Measurements from ENCODE around the gene AMMECR1. TPM values are rescaled to one million over a fixed set of nuclear protein-coding genes. Genes with fewer than 3 reads are reported as not detected.

The AMMECR1 gene
- total RNA-seq, 2 experiments from 2014 or later: 7.6 to 8.4 TPM

DNA sequence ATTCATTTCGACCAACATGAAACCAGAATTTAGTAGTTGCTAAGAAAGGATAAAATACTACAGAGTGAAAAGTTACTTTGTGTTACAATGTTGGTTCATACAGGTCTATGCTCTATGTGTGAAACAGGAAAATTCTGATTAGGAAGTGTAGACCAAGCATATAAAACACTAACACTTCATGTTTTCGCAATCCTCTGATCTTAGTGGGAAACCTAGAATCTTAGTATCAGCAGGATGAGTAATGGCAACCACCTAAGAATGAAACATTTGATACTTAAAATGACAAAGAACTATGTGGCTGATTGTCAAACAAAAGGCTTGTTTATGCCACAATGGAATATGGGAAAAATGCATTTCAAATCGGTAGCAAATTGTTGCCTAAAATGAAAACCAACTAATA, 116.1 kb downstream of the AMMECR1 start:
- Mint-ChIP-seq H3K9me3 (no peaks in the 10 kb centered on the region), H3K36me3 (ENCODE audit: low read depth) (peaks cover 6% of the 10 kb centered on the region), H3K4me1 (ENCODE audit: low read depth) (peaks cover 11% of the 10 kb centered on the region), H3K27ac (no peak overlapping the region), H3K27me3 (no peaks in the 10 kb centered on the region), H3K4me3 (no peak overlapping the region)
- ChIA-PET CTCF (no interaction called here), POLR2A (no interaction called here)
- ATAC-seq (no peak), DNase-seq (no peak)
- TF ChIP-seq, protein P1, sequence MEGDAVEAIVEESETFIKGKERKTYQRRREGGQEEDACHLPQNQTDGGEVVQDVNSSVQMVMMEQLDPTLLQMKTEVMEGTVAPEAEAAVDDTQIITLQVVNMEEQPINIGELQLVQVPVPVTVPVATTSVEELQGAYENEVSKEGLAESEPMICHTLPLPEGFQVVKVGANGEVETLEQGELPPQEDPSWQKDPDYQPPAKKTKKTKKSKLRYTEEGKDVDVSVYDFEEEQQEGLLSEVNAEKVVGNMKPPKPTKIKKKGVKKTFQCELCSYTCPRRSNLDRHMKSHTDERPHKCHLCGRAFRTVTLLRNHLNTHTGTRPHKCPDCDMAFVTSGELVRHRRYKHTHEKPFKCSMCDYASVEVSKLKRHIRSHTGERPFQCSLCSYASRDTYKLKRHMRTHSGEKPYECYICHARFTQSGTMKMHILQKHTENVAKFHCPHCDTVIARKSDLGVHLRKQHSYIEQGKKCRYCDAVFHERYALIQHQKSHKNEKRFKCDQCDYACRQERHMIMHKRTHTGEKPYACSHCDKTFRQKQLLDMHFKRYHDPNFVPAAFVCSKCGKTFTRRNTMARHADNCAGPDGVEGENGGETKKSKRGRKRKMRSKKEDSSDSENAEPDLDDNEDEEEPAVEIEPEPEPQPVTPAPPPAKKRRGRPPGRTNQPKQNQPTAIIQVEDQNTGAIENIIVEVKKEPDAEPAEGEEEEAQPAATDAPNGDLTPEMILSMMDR (IDR thresholded peaks at IDR 0.05): no peak
- intact Hi-C loops (cut with micrococcal nuclease): no loop called here

DNA sequence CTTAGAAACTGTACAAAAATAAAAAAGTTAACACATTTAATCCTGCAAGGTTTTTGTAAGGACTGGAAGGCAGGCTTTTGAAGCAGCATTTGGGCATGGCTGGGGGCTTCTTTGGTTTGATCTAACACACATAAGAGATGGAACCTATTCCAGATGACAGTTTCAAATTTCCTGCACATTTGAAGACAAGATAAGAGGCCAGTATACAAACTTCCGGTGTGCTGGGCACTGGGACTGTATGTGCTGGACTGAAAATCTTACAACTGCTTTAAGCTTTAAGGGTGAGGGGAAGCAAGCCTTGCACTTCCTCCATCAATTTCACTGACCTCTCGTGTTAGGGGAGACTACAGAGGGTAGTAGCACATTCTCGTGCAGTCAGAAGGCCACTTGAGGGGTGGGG, 122.9 kb downstream of the AMMECR1 start:
- no peaks in the 10 kb centered on the region for H3K36me3 Mint-ChIP-seq (ENCODE audit: low read depth)
- H3K27me3 Mint-ChIP-seq: no peaks in the 10 kb centered on the region
- TF ChIP-seq, protein P1 (IDR thresholded peaks at IDR 0.05): no peak
- no peaks in the 10 kb centered on the region for H3K4me1 Mint-ChIP-seq (ENCODE audit: low read depth)
- no peak for ATAC-seq
- CTCF ChIA-PET: no interaction called here
- H3K4me3 Mint-ChIP-seq: no peak overlapping the region
- no peaks in the 10 kb centered on the region for H3K9me3 Mint-ChIP-seq
- DNase-seq: no peak
- POLR2A ChIA-PET: no interaction called here
- no peak overlapping the region for H3K27ac Mint-ChIP-seq
- intact Hi-C loops (cut with micrococcal nuclease): no loop called here

DNA sequence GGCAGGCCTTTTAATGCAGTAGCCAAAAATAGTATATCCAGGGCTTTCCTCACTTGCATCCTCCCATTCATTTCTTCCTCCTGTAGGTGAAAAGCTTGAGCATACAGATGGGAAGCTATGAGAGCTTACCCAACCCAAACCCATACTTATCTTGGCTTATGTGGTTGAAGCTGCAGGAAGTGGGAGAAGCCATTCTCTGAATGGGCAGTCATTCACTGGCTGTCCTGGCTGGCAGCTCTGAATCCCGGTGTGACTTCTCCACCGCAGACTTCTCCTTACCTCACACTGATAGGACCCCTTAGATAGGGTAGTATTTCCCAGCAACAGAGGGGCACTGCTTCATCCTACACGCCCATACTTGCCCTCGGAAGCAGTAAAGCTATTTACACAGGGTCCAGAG, 125.4 kb downstream of the AMMECR1 start:
- DNase-seq (no peak), ATAC-seq (no peak)
- Mint-ChIP-seq H3K9me3 (no peaks in the 10 kb centered on the region), H3K4me1 (ENCODE audit: low read depth) (peaks cover 12% of the 10 kb centered on the region), H3K27me3 (no peaks in the 10 kb centered on the region), H3K36me3 (ENCODE audit: low read depth) (no peaks in the 10 kb centered on the region), H3K4me3 (no peak overlapping the region), H3K27ac (peak overlapping the region; percentile 8)
- POLR2A ChIA-PET: no interaction called here
- TF ChIP-seq, protein P1 (IDR thresholded peaks at IDR 0.05): no peak
- intact Hi-C loops (cut with micrococcal nuclease): no loop called here
- CTCF ChIA-PET: interaction anchor here (1.9 kb wide), 1 partner anchor 216 kb away, joined by 4 read pairs; no protein-coding TSS in a partner anchor

DNA sequence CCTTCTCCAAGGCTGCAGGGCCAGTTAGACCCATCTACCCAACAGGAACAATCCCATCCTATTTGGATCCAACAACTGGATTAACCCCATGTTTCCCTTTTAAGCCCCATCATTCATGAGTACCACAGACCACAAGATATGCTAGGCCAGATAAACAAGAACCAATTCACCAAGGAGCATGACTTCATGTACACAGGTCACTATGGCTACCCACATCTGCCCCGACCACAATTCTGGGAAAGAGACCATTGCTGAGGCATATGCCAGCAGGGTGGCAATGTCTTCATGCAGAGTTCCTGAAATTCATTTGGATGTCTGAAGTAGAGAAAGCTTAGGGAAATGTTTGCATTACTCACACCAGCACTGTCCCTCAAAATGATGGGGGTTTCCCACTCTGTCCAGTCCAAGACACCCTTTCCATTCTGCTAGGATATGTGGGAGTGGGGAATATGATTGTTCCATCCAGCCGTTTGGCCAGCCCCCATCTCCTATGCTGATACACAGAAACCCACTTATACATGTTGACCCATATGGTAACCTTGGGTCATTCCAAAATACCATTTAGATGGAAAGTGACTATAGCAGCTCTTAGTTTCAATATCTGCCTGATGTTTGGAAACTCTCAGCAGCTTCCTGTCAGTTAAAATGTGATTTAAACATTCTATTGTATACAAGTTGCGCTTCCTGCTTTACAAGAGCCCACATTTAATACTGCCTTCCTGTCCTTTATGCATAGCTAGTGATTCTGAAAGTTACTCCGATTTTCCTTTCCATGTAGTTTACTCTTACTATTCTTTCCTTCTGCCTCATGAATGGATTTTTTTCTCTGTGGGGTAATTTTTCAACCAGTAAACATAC, 129.0 kb downstream of the AMMECR1 start:
- peaks cover 18% of the 10 kb centered on the region for H3K4me1 Mint-ChIP-seq (ENCODE audit: low read depth)

More for the DNA sequence above, 129.0 kb downstream of the AMMECR1 start:
- ChIA-PET POLR2A (interaction anchor here (1.5 kb wide), 1 partner anchor 16 kb away, joined by 4 read pairs; no protein-coding TSS in a partner anchor), CTCF (interaction anchor here (1.1 kb wide), 1 partner anchor 219 kb away, joined by 3 read pairs; no protein-coding TSS in a partner anchor)
- Mint-ChIP-seq H3K9me3 (no peaks in the 10 kb centered on the region), H3K27me3 (no peaks in the 10 kb centered on the region), H3K36me3 (ENCODE audit: low read depth) (peaks cover 6% of the 10 kb centered on the region), H3K27ac (peak overlapping the region; percentile 86), H3K4me3 (no peak overlapping the region)
- ATAC-seq (peak; percentile 56), DNase-seq (no peak)
- TF ChIP-seq, protein P1 (IDR thresholded peaks at IDR 0.05): no peak
- intact Hi-C loops (cut with micrococcal nuclease): no loop called here
